IPS-NIHi11 (cell line): ENCODE measurements around the gene HAPLN3.

Experiments used
- DNase-seq: peaks from one replicate; pipeline ENCODE4 v3.0.0; 2012; ENCODE audit warnings: mixed read lengths, low spot score

The HAPLN3 gene

GRCh38 chr15:88909956-88910831, 14.8 kb upstream of the HAPLN3 start:
- peak; percentile 19 for DNase-seq

- DNase-seq: peak; percentile 0
These were observed 13.6 kb upstream of the HAPLN3 start for GRCh38 chr15:88908697-88909621.

- DNase-seq: no peak
These were observed 12.8 kb upstream of the HAPLN3 start for GRCh38 chr15:88908123-88908522.

DNA sequence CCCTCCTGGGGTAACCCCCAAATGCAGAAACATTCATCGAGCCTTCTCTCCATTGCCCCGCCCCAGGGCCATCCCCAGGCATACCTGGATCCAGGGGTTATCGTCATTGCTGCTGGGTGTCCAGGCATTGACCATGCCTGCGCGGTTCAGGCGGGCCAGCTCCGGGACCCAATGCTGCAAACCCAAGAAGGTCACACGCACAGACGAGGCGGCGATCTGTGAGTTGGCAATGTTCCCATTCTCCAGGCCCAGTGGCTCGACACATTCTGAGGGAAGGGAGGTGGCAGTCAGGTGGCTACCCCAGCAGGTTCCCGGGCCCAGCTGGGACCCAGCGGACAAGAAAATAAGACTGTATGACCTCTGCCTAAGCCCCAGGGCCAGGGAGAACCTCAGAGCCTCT, 11.8 kb upstream of the HAPLN3 start:
- peak; percentile 4 for DNase-seq

DNA sequence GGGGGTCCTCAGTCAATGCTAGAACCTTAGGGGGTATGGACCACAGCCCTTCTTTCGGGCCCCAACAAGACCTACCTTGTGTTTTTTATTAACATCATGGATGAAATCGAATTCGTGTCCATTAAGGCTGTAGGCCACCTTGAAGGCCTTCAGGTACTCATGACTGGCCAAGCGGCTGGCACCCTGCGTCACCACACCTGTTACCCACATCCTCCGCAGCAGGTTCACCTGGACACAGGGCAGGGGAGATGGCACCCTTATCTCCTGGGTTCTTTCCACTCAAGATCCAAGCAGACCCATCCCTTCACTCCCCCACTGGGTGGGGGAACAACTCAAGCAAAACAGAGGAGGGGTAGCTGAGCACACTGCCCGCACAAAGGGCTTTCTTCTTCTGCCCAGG, 11.2 kb upstream of the HAPLN3 start:
- no peak for DNase-seq

GRCh38 chr15:88906130-88906529, 10.8 kb upstream of the HAPLN3 start:
- DNase-seq: peak; percentile 0

GRCh38 chr15:88905576-88905975, 10.2 kb upstream of the HAPLN3 start:
- DNase-seq: no peak

DNA sequence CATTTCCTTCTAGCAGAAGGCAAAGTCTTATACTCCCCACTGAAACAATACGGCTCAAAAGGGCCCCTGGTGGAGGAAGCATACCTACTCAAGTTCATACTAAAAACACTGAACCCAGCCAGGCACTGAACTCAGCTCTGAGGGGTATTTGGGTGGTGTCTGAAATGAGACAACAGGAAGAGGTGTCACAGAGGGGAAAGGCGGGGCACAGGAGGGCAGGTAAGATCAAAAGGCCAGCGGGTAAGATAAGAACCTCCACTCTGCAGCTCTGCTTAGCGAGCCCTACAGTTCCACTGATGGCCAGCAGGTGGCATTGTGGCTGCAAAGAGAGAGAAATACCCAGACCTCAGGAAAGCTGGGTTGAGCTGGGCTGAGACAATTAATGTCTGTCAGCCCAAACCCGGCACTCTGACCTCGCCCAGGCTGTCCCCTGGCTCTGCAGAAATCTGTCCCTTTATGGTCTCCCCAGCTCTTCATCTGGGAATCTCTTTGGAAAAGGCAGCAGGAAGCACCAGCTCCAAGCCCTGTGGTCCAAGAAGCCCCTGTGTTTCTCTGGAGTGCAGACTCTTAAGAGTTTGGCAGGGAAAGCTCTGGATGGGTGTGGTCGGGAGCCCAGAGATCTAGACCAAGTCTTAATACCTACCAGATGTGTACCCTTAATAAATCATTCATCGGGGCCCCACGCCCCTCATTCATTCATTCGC, 9.4 kb upstream of the HAPLN3 start:
- peak; percentile 83 for DNase-seq

DNA sequence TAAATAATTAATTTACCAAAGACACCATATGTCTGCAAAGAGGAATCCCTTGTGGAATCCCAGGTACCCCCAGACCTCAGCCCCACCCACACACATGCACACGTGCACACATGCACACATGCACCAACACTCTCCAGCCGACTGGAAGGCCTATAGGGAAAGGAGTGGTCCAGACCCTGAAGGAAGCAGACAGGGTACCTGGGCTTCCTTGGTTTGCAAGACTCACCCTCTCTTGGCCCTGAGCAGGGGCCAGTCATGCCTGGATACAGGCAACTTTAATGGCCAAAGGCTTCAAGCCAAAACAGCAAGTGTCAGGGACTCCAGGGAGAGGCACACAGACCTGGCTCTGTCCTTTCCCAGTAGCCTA, 8.9 kb upstream of the HAPLN3 start:
- no peak for DNase-seq

DNA sequence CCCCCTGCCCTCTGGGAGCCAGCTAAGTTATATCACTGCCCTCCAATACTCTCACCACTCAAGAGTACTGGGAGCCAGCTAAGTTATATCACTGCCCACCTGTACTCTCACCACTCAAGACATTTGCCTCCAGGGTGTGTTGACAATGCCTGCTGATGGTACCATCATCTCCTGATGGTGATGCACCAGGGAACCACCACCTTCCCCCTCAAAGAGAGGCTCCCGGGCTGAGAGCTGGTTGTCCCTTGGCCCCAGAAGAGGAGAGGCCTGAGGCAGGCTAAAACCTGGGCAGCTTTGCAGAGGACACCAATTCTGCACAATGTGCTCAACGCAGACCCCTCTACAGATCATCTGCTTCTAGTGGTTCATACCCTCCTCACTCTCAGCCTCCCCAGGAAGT, 7.5 kb upstream of the HAPLN3 start:
- no peak for DNase-seq

DNA sequence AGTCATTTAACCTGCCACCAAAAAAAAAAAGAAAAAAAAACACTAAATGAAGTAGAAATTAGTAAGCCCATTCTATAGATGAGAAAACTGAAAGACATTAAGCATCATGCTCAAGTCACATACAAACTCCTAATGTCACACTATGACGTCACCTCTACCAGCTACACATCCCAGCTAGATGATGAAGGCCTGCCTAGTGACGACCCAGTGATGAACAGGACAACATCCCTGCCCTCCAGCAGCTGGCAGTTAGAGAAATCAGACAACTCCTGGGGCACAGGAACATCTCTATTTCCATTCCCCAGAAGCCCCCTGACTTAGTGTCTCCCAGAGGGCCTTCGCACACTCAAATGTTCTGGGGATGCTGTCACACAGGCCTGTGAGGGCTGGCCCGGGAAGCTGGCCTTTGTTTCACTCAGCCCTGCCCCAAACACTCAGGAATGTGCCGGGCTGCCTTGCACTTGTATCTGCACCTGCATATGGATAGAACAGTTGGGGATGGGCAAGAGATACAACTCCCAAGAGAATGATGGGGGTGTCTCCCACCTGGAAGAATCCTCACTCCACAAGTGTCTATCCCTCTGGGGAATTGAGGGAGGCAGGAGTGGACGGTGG, 7.0 kb upstream of the HAPLN3 start:
- no peak for DNase-seq

DNA sequence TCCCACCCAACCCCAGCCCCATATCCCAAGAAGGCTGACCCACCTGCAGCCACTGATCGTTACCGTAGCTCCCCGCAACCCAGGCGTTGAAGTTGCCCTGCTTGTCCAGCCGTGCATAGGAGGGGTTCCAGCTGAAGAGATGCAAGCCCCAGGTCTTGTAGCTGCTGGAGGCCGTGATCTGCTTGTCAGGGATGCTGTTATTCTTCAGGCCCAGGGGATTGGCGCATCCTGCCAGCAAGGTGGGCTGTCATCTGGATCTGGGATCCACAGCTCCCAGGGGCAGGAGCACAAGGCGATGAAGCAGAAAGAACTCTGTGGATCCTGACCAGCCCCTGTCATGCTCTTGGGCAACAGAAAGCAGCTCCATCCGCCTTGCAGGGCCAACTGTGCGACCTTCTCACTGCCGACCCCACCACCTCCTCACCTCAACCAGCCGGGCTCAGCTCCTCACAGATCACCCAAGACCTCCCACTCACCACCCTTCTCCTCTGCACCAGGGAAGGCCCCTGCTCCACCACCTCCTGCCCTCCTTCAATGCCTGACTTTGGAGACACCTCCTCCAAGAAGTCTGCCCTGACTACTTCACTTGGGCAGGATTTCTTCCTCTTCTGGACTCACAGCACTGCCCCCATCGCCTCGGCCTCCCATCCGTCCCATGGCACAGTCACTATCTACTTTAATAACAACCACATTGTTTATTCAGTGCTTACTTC, 6.3 kb upstream of the HAPLN3 start:
- DNase-seq: no peak

- no peak for DNase-seq
These were observed 5.7 kb upstream of the HAPLN3 start for GRCh38 chr15:88900982-88901418.

GRCh38 chr15:88900309-88900981, 5.1 kb upstream of the HAPLN3 start:
- no peak for DNase-seq

DNA sequence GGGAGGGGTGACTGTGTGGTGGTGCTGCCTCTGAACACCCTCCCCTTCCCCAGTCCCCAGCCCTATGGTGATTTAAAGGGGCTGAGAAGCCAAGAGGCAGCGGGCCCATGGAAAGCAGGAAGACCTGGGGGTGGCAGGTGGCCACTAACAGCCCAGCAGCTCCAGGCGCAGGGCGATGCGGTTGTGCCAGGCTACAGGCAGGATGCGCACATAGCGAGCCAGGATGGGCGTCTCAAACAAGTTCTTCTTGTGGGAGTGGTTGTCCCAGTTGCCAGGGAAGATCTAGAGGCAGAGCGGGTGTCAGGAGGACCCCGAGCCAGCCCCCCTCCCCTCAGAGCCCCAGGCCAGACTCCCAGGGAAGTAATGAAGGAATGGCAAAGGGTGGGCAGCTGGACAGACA, 3.9 kb upstream of the HAPLN3 start:
- DNase-seq: no peak

GRCh38 chr15:88898736-88899135, 3.4 kb upstream of the HAPLN3 start:
- DNase-seq: no peak

GRCh38 chr15:88897456-88898194, 2.3 kb upstream of the HAPLN3 start:
- no peak for DNase-seq

GRCh38 chr15:88897142-88897455, 1.8 kb upstream of the HAPLN3 start:
- DNase-seq: no peak

- DNase-seq: no peak
These were observed 1.1 kb upstream of the HAPLN3 start for GRCh38 chr15:88896333-88897033.
